ENCODE measurements around the gene ACSBG1.

The ACSBG1 gene

GRCh38 chr15:78129077-78129750 is 105.2 kb downstream of the ACSBG1 start:
- no peak for DNase-seq

- no peak for DNase-seq
These were observed 106.5 kb downstream of the ACSBG1 start for GRCh38 chr15:78127882-78128281.

- DNase-seq = no peak
These were observed 109.1 kb downstream of the ACSBG1 start for GRCh38 chr15:78125267-78125666.

GRCh38 chr15:78120523-78120922 is 113.8 kb downstream of the ACSBG1 start:
- no peak for DNase-seq

Measured in NCI-H146 (cell line).